ENCODE data around the gene LHFPL2.
A peak's percentile ranks its signal among the peaks of the same experiment; 100 is the strongest.

The LHFPL2 gene

DNA sequence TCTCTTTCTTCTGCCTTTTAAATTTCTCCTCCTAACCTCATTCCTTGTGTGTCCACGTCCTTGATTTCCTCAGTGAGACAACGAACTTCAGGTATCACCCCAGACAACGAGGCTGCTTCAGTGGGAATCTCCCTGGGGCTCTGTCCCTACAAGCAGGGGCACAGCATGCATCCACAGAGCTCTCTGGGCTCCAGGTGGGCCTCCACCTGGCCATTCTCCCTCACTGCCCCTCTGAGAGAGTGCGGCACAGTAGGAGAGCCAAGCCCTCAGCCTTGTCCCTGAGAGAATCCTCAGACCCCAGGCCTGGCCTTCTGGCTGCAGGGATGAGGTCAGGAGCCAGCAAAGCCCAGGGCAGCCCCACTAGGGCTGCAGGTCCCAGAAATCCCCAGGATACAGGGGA is 105.3 kb downstream of the LHFPL2 start:
- in situ Hi-C loops (cut with MboI; ENCODE audit: low sequenced_read_pairs, unreplicated experiment): no loop called here
- no peak for DNase-seq (ENCODE audit: low spot score)
- TF ChIP-seq, protein P1, sequence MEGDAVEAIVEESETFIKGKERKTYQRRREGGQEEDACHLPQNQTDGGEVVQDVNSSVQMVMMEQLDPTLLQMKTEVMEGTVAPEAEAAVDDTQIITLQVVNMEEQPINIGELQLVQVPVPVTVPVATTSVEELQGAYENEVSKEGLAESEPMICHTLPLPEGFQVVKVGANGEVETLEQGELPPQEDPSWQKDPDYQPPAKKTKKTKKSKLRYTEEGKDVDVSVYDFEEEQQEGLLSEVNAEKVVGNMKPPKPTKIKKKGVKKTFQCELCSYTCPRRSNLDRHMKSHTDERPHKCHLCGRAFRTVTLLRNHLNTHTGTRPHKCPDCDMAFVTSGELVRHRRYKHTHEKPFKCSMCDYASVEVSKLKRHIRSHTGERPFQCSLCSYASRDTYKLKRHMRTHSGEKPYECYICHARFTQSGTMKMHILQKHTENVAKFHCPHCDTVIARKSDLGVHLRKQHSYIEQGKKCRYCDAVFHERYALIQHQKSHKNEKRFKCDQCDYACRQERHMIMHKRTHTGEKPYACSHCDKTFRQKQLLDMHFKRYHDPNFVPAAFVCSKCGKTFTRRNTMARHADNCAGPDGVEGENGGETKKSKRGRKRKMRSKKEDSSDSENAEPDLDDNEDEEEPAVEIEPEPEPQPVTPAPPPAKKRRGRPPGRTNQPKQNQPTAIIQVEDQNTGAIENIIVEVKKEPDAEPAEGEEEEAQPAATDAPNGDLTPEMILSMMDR (IDR thresholded peaks at IDR 0.05; ENCODE audit: borderline replicate concordance, control extremely low read depth, extremely low read depth, insufficient read depth, missing control alignments): no peak

- in situ Hi-C loops (cut with MboI; ENCODE audit: low sequenced_read_pairs, unreplicated experiment): no loop called here
- TF ChIP-seq, protein P1 (IDR thresholded peaks at IDR 0.05; ENCODE audit: borderline replicate concordance, control extremely low read depth, extremely low read depth, insufficient read depth, missing control alignments): no peak
- no peak for DNase-seq (ENCODE audit: low spot score)
Measured at GRCh38 chr5:78542321-78542840, 106.2 kb downstream of the LHFPL2 start.

- in situ Hi-C loops (cut with MboI; ENCODE audit: low sequenced_read_pairs, unreplicated experiment): no loop called here
- TF ChIP-seq, protein P1 (IDR thresholded peaks at IDR 0.05; ENCODE audit: borderline replicate concordance, control extremely low read depth, extremely low read depth, insufficient read depth, missing control alignments): no peak
Measured at GRCh38 chr5:78541086-78541654, 107.4 kb downstream of the LHFPL2 start.

GRCh38 chr5:78540335-78541085 is 108.1 kb downstream of the LHFPL2 start:
- DNase-seq (ENCODE audit: low spot score): no peak
- TF ChIP-seq, protein P1 (IDR thresholded peaks at IDR 0.05; ENCODE audit: borderline replicate concordance, control extremely low read depth, extremely low read depth, insufficient read depth, missing control alignments): no peak
- in situ Hi-C loops (cut with MboI; ENCODE audit: low sequenced_read_pairs, unreplicated experiment): no loop called here

More at GRCh38 chr5:78541086-78541654, 107.4 kb downstream of the LHFPL2 start:
- DNase-seq (ENCODE audit: low spot score): no peak

DNA sequence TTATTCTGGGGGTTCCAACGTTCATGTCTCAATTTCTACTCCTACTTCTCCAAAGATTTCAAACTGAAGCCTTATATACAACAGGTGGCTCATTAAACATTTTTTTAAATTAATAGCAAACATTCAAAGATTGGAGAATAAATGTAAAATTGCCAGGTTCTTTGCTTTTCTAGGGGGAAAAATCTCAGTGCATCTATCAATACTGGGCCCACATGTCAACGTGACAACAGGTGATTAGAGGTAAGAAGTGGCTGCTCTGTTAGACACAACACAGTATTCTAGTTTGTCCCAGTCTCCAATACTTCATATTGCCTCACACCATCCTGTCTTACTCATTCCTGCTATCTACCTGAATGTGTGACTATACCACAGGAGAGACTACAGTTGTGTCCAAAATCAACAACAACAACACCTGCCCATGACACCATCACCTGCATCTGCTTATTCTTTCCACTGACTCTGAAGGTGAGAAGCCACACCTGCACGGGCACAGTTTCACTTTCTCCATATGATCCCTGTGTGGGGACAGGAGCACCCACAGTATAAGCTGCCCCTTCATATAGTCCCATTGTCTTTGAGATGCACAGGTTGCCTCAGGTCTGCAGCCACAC is 110.2 kb downstream of the LHFPL2 start:
- TF ChIP-seq, protein P1 (IDR thresholded peaks at IDR 0.05; ENCODE audit: borderline replicate concordance, control extremely low read depth, extremely low read depth, insufficient read depth, missing control alignments): no peak
- in situ Hi-C loops (cut with MboI; ENCODE audit: low sequenced_read_pairs, unreplicated experiment): no loop called here
- DNase-seq (ENCODE audit: low spot score): no peak

- TF ChIP-seq, protein P1 (IDR thresholded peaks at IDR 0.05; ENCODE audit: borderline replicate concordance, control extremely low read depth, extremely low read depth, insufficient read depth, missing control alignments): no peak
- peak; percentile 56 for DNase-seq (ENCODE audit: low spot score)
- in situ Hi-C loops (cut with MboI; ENCODE audit: low sequenced_read_pairs, unreplicated experiment): no loop called here
Measured at GRCh38 chr5:78537821-78538220, 110.8 kb downstream of the LHFPL2 start.
